Measurements from ENCODE around the gene RANBP3.
A peak's percentile ranks its signal among the peaks of the same experiment; 100 is the strongest.
"Not testable (repeated sequence)": the region's sequence is repeated elsewhere in the genome, so short reads cannot be mapped to it uniquely, and the experiment has no call there.

Gene RANBP3

GRCh38 chr19:5977785-5978605 is at the start of gene RANBP3:
RANBP3 (minus strand) TSS chr19:5978140; CDS start chr19:5978082, 58 bp downstream.
- DNase-seq (ENCODE audit: insufficient read length, low spot score) (peak; percentile 97), FAIRE-seq (no peak)
- no peak for TF ChIP-seq CTCF (IDR thresholded peaks at IDR 0.05; ENCODE audit: insufficient read depth, missing control alignments)

GRCh38 chr19:6026390-6027227 is 48.7 kb upstream of the RANBP3 start:
- no peak for TF ChIP-seq CTCF (IDR thresholded peaks at IDR 0.05; ENCODE audit: insufficient read depth, missing control alignments)
- no peak for DNase-seq (ENCODE audit: insufficient read length, low spot score)
- no peak for FAIRE-seq

- DNase-seq (ENCODE audit: insufficient read length, low spot score); FAIRE-seq: not testable (repeated sequence)
Observed at GRCh38 chr19:6024756-6025155, 46.8 kb upstream of the RANBP3 start.

- FAIRE-seq, result no peak
- no peak for TF ChIP-seq CTCF (IDR thresholded peaks at IDR 0.05; ENCODE audit: insufficient read depth, missing control alignments)
Observed at GRCh38 chr19:6023936-6024335, 46.0 kb upstream of the RANBP3 start.

GRCh38 chr19:6023085-6023682 is 45.2 kb upstream of the RANBP3 start:
- no peak for FAIRE-seq

More at GRCh38 chr19:6023936-6024335, 46.0 kb upstream of the RANBP3 start:
- DNase-seq (ENCODE audit: insufficient read length, low spot score), result no peak

GRCh38 chr19:6022570-6023064 is 44.7 kb upstream of the RANBP3 start:
- no peak for DNase-seq (ENCODE audit: insufficient read length, low spot score)
- no peak for FAIRE-seq
- TF ChIP-seq CTCF (IDR thresholded peaks at IDR 0.05; ENCODE audit: insufficient read depth, missing control alignments), result no peak

More at GRCh38 chr19:6023085-6023682, 45.2 kb upstream of the RANBP3 start:
- no peak for TF ChIP-seq CTCF (IDR thresholded peaks at IDR 0.05; ENCODE audit: insufficient read depth, missing control alignments)
- no peak for DNase-seq (ENCODE audit: insufficient read length, low spot score)

GRCh38 chr19:6021878-6022569 is 44.1 kb upstream of the RANBP3 start:
- FAIRE-seq (no peak), DNase-seq (ENCODE audit: insufficient read length, low spot score) (peak; percentile 93)
- TF ChIP-seq CTCF (IDR thresholded peaks at IDR 0.05; ENCODE audit: insufficient read depth, missing control alignments), result peak; percentile 89

All from D721Med (cell line).